H9 (cell line): ENCODE measurements around the gene PARP1. TPM values are rescaled to one million over a fixed set of nuclear protein-coding genes. Genes with fewer than 3 reads are reported as not detected.

ENCODE experiments used
- DNase-seq: peaks from one replicate; pipeline ENCODE4 v3.0.0-alpha.2; 2017
- H2AFZ ChIP-seq: one replicate; pipeline ENCODE4 v1.6.1; 2013; ENCODE audit warnings: mild to moderate bottlenecking, low read length, control low read depth, moderate library complexity
- H2AK5ac ChIP-seq: 2 replicates; pipeline ENCODE4 v1.6.1; 2013; ENCODE audit warnings: low read length, control low read depth, mixed read lengths; ENCODE audit not compliant: insufficient read length
- H2BK120ac ChIP-seq: one replicate; pipeline ENCODE4 v1.6.1; 2013; ENCODE audit warnings: low read depth, mild to moderate bottlenecking, low read length, control low read depth, inconsistent platforms; ENCODE audit not compliant: poor library complexity, severe bottlenecking
- H2BK12ac ChIP-seq: 2 replicates; pipeline ENCODE4 v1.6.1; 2013; ENCODE audit warnings: low read length, control low read depth, mixed read lengths, low read depth; ENCODE audit not compliant: insufficient read length
- H2BK15ac ChIP-seq: 2 replicates; pipeline ENCODE4 v1.6.1; 2013; ENCODE audit warnings: low read depth, low read length, control low read depth
- H2BK20ac ChIP-seq: one replicate; pipeline ENCODE4 v1.6.1; 2013; ENCODE audit warnings: low read depth, mild to moderate bottlenecking, low read length, control low read depth, inconsistent platforms; ENCODE audit not compliant: poor library complexity, severe bottlenecking
- H2BK5ac ChIP-seq: 2 replicates; pipeline ENCODE4 v1.6.1; 2013; ENCODE audit warnings: low read length, control low read depth, mixed read lengths; ENCODE audit not compliant: insufficient read length
- H3K14ac ChIP-seq: 2 replicates; pipeline ENCODE4 v1.6.1; 2013; ENCODE audit warnings: low read length, control low read depth; ENCODE audit not compliant: insufficient read depth
- H3K18ac ChIP-seq: 2 replicates; pipeline ENCODE4 v1.6.1; 2013; ENCODE audit warnings: low read depth, mild to moderate bottlenecking, mixed read lengths, low read length, control low read depth; ENCODE audit not compliant: insufficient read length
- H3K23ac ChIP-seq: 2 replicates; pipeline ENCODE4 v1.6.1; 2013; ENCODE audit warnings: low read length, control low read depth, mixed read lengths, low read depth; ENCODE audit not compliant: insufficient read length
- H3K23me2 ChIP-seq: 2 replicates; pipeline ENCODE4 v1.6.1; 2013; ENCODE audit warnings: low read depth, mild to moderate bottlenecking, mixed read lengths, low read length, control low read depth; ENCODE audit not compliant: insufficient read length, poor library complexity, severe bottlenecking
- H3K27ac ChIP-seq: 2 replicates; pipeline ENCODE4 v1.5.1; 2013; ENCODE audit warnings: low read length, control low read depth, mixed read lengths, low read depth; ENCODE audit not compliant: insufficient read length
- H3K27me3 ChIP-seq: 2 replicates; pipeline ENCODE4 v1.6.1; 2013; ENCODE audit warnings: low read length, control low read depth, inconsistent platforms; ENCODE audit not compliant: insufficient read depth
- H3K4ac ChIP-seq: 2 replicates; pipeline ENCODE4 v1.6.1; 2013; ENCODE audit warnings: low read depth, mild to moderate bottlenecking, control low read depth, inconsistent platforms, low read length, moderate library complexity
- H3K4me1 ChIP-seq: 2 replicates; pipeline ENCODE4 v1.6.1; 2013; ENCODE audit warnings: low read length, control low read depth, inconsistent platforms; ENCODE audit not compliant: insufficient read depth
- H3K4me2 ChIP-seq: 2 replicates; pipeline ENCODE4 v1.6.1; 2013; ENCODE audit warnings: low read length, control low read depth, mixed read lengths; ENCODE audit not compliant: insufficient read length, insufficient read depth
- H3K56ac ChIP-seq: 2 replicates; pipeline ENCODE4 v1.6.1; 2013; ENCODE audit warnings: low read depth, mild to moderate bottlenecking, mixed read lengths, low read length, control low read depth; ENCODE audit not compliant: insufficient read length
- H3K79me1 ChIP-seq: 2 replicates; pipeline ENCODE4 v1.6.1; 2013; ENCODE audit warnings: low read depth, mild to moderate bottlenecking, moderate library complexity, low read length, control low read depth, inconsistent platforms; ENCODE audit not compliant: insufficient read depth, poor library complexity, severe bottlenecking
- H3K79me2 ChIP-seq: 2 replicates; pipeline ENCODE4 v1.6.1; 2013; ENCODE audit warnings: low read length, control low read depth, inconsistent platforms; ENCODE audit not compliant: insufficient read depth
- H3K9ac ChIP-seq: 2 replicates; pipeline ENCODE4 v1.6.1; 2013; ENCODE audit warnings: low read length, control low read depth, mixed read lengths; ENCODE audit not compliant: insufficient read length; ENCODE audit errors: extremely low read depth
- H3K9me3 ChIP-seq: one replicate; pipeline ENCODE4 v1.6.1; 2013; ENCODE audit warnings: low read depth, low read length, inconsistent platforms; ENCODE audit not compliant: control insufficient read depth
- H3T11ph ChIP-seq: one replicate; pipeline ENCODE4 v1.6.1; 2013; ENCODE audit warnings: mild to moderate bottlenecking, low read length, control low read depth, inconsistent platforms
- H4K20me1 ChIP-seq: one replicate; pipeline ENCODE4 v1.6.1; 2013; ENCODE audit not compliant: control insufficient read depth, insufficient read length, insufficient read depth
- H4K5ac ChIP-seq: 2 replicates; pipeline ENCODE4 v1.6.1; 2013; ENCODE audit warnings: low read depth, mild to moderate bottlenecking, mixed read lengths, low read length, control low read depth; ENCODE audit not compliant: insufficient read length
- H4K8ac ChIP-seq: replicated peaks from 2 replicates; pipeline ENCODE4 v1.6.1; 2013; ENCODE audit warnings: low read length, control low read depth, mixed read lengths, low read depth; ENCODE audit not compliant: insufficient read length
- H4K91ac ChIP-seq: 2 replicates; pipeline ENCODE4 v1.6.1; 2013; ENCODE audit warnings: low read depth, mild to moderate bottlenecking, moderate library complexity, mixed read lengths, low read length, control low read depth; ENCODE audit not compliant: insufficient read length
- H3K27ac Mint-ChIP-seq, 3 experiments: 2 replicates in 2 of 3; 3 replicates in 1 of 3; pipeline ENCODE4 v1.8.0; 2020 to 2021; ENCODE audit warnings: mixed read lengths in 3 of 3, mild to moderate bottlenecking in 1 of 3, moderate library complexity in 1 of 3
- H3K27me3 Mint-ChIP-seq: 2 replicates; pipeline ENCODE4 v1.8.0; 2021; ENCODE audit warnings: low read depth, mild to moderate bottlenecking, moderate library complexity, mixed read lengths
- H3K36me3 Mint-ChIP-seq, 3 experiments: 2 replicates in 2 of 3; 3 replicates in 1 of 3; pipeline ENCODE4 v1.8.0; 2020 to 2021; ENCODE audit warnings: low read depth in 3 of 3, mixed read lengths in 3 of 3; ENCODE audit not compliant: insufficient read depth in 1 of 3
- H3K4me1 Mint-ChIP-seq, 2 experiments: 2 replicates each; pipeline ENCODE4 v1.8.0; 2020; ENCODE audit warnings: mixed read lengths in 2 of 2
- H3K4me3 Mint-ChIP-seq, 2 experiments: 2 replicates in 1 of 2; 3 replicates in 1 of 2; pipeline ENCODE4 v1.8.0; 2020 to 2021; ENCODE audit warnings: mild to moderate bottlenecking in 2 of 2, mixed read lengths in 2 of 2, moderate library complexity in 1 of 2
- H3K9me3 Mint-ChIP-seq, 2 experiments: 2 replicates in 1 of 2; 3 replicates in 1 of 2; pipeline ENCODE4 v1.8.0; 2020; ENCODE audit warnings: mild to moderate bottlenecking in 2 of 2, mixed read lengths in 2 of 2, moderate library complexity in 1 of 2
- CTCF ChIP-seq: fragments of 200-600 bp; sonication (generic); conservative IDR thresholded peaks from 3 replicates; pipeline ENCODE4 v1.8.0; 2021; ENCODE audit warnings: antibody characterized with exemption, mild to moderate bottlenecking
- WGBS: extraction: QIAGEN DNeasy Blood & Tissue Kit; methylation state at CpG from one replicate; pipeline ENCODE4 v1.1.7; 2013; ENCODE audit warnings: missing lambda C conversion rate, low lambda C conversion rate, mixed read lengths; ENCODE audit not compliant: insufficient read length; ENCODE audit errors: extremely low coverage; 5-methylcytosine and 5-hydroxymethylcytosine counted together
- total RNA-seq: library from RNA; stranded (reverse); gene quantifications from 2 replicates; pipeline ENCODE4 v1.2.1, GENCODE V29; 2021

PARP1 gene
- total RNA-seq, 1 experiment from 2014 or later: 337 TPM

DNA sequence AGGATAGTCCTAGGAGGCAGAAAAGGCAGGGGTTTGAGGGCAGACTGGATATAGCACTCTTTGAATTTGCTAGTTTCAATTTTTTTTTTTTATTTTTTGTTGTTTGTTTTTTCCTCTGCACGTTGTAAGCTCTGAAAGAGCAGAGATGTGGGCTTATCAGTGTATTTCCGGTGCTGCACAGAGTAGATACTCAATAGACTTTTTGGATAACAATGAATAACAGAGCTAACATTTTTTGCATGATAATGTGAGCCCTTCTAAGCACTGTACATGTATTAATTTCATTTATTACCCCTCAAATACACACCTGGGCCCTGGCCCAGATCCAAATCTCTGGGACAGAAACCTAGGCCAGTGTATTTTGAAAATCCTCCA, 17.1 kb upstream of the PARP1 start:
- H4K91ac ChIP-seq: no peak overlapping the region
- TF ChIP-seq CTCF: no peak
- no peak overlapping the region for H3T11ph ChIP-seq
- no CpG with 5 or more reads among the region's 2 CpGs for WGBS
- H3K23me2 ChIP-seq: no peaks in the 10 kb centered on the region
- no peak overlapping the region for H3K4me2 ChIP-seq
- H4K8ac ChIP-seq: no peak overlapping the region
- no peak for DNase-seq
- Mint-ChIP-seq H3K27ac (no peak overlapping the region), H3K36me3 (no peaks in the 10 kb centered on the region), H3K4me1 (peaks cover 8 to 16% of the 10 kb centered on the region in 2 experiments), H3K9me3 (no peaks in the 10 kb centered on the region), H3K27me3 (no peaks in the 10 kb centered on the region; the same call in 1 of the 2 replicates), H3K4me3 (no peak overlapping the region)
- H2BK5ac ChIP-seq: no peak overlapping the region
- H3K56ac ChIP-seq: no peak overlapping the region
- no peak overlapping the region for H3K18ac ChIP-seq
- H2BK120ac ChIP-seq: no peak overlapping the region
- H2BK15ac ChIP-seq: no peak overlapping the region
- no peak overlapping the region for H2BK12ac ChIP-seq
- H4K20me1 ChIP-seq: no peaks in the 10 kb centered on the region
- H2BK20ac ChIP-seq: no peak overlapping the region
- no peak overlapping the region for H2AFZ ChIP-seq
- no peak overlapping the region for H2AK5ac ChIP-seq
- H3K23ac ChIP-seq: no peak overlapping the region
- H3K79me1 ChIP-seq: no peaks in the 10 kb centered on the region
- no peak overlapping the region for H3K27ac ChIP-seq
- H3K9ac ChIP-seq: no peak overlapping the region
- no peak overlapping the region for H3K4ac ChIP-seq
- H3K9me3 ChIP-seq: no peaks in the 10 kb centered on the region
- no peaks in the 10 kb centered on the region; the same call in 1 of the 2 replicates for H3K4me1 ChIP-seq
- H4K5ac ChIP-seq: no peak overlapping the region
- no peak overlapping the region for H3K14ac ChIP-seq
- H3K27me3 ChIP-seq: no peaks in the 10 kb centered on the region
- no peaks in the 10 kb centered on the region; the same call in 1 of the 2 replicates for H3K79me2 ChIP-seq
